GM23248 (cell line): Measurements from ENCODE around the gene COPRS. TPM values are rescaled to one million over a fixed set of nuclear protein-coding genes. Genes with fewer than 3 reads are reported as not detected.

Experiments used
- DNase-seq: peaks from one replicate; pipeline ENCODE4 v3.0.0-alpha.2; 2015
- H2AFZ ChIP-seq: fragments of 200-600 bp; sonication (generic); 2 replicates; pipeline ENCODE4 v1.6.1; 2016; ENCODE audit warnings: antibody characterized with exemption
- H3F3A ChIP-seq: fragments of 200-600 bp; sonication (generic); 2 replicates; pipeline ENCODE4 v1.6.1; 2016; ENCODE audit warnings: mild to moderate bottlenecking, antibody characterized with exemption, mixed run types; ENCODE audit not compliant: insufficient read depth
- H3K27ac ChIP-seq: fragments of 200-600 bp; sonication (generic); 2 replicates; pipeline ENCODE4 v1.5.1; 2016; ENCODE audit warnings: mild to moderate bottlenecking
- H3K27me3 ChIP-seq: fragments of 200-600 bp; sonication (generic); replicated peaks from 2 replicates; pipeline ENCODE4 v1.6.1; 2016; ENCODE audit warnings: mild to moderate bottlenecking; ENCODE audit not compliant: insufficient read depth
- H3K36me3 ChIP-seq: fragments of 200-600 bp; sonication (generic); 2 replicates; pipeline ENCODE4 v1.6.1; 2016; ENCODE audit warnings: low read depth, mild to moderate bottlenecking
- H3K4me1 ChIP-seq: fragments of 200-600 bp; sonication (generic); 2 replicates; pipeline ENCODE4 v1.6.1; 2016; ENCODE audit warnings: mild to moderate bottlenecking; ENCODE audit not compliant: insufficient read depth
- H3K4me2 ChIP-seq: fragments of 200-600 bp; sonication (generic); one replicate; pipeline ENCODE4 v1.6.1; 2016; ENCODE audit warnings: mild to moderate bottlenecking; ENCODE audit not compliant: unreplicated experiment
- H3K4me3 ChIP-seq: fragments of 200-600 bp; sonication (generic); 2 replicates; pipeline ENCODE4 v1.5.1; 2016; ENCODE audit warnings: mild to moderate bottlenecking
- H3K79me2 ChIP-seq: fragments of 200-600 bp; sonication (generic); 2 replicates; pipeline ENCODE4 v1.6.1; 2016; ENCODE audit warnings: mild to moderate bottlenecking; ENCODE audit not compliant: insufficient read depth
- H3K9ac ChIP-seq: fragments of 200-600 bp; sonication (generic); 2 replicates; pipeline ENCODE4 v1.6.1; 2016; ENCODE audit warnings: mild to moderate bottlenecking
- H3K9me2 ChIP-seq: fragments of 200-600 bp; sonication (generic); 2 replicates; pipeline ENCODE4 v1.6.1; 2016; ENCODE audit warnings: mixed run types, mild to moderate bottlenecking, moderate library complexity; ENCODE audit not compliant: insufficient read depth
- H3K9me3 ChIP-seq: fragments of 200-600 bp; sonication (generic); one replicate; pipeline ENCODE4 v1.6.1; 2017; ENCODE audit warnings: low read depth
- H4K20me1 ChIP-seq: fragments of 200-600 bp; sonication (generic); 2 replicates; pipeline ENCODE4 v1.6.0; 2016; ENCODE audit not compliant: insufficient read depth
- EZH2 ChIP-seq: fragments of 200-600 bp; sonication (generic); IDR thresholded peaks from 2 replicates; pipeline ENCODE4 v1.6.1; 2018; ENCODE audit warnings: antibody characterized with exemption, mild to moderate bottlenecking; ENCODE audit not compliant: insufficient read depth, poor library complexity, severe bottlenecking
- EZH2phosphoT487 ChIP-seq: fragments of 200-600 bp; sonication (generic); IDR thresholded peaks from 2 replicates; pipeline ENCODE4 v1.6.1; 2018; ENCODE audit warnings: antibody characterized with exemption, moderate library complexity, mild to moderate bottlenecking, low read depth; ENCODE audit not compliant: insufficient read depth
- WGBS, 2 experiments: methylation state at CpG; one replicate each; pipeline ENCODE4 v1.1.6; 2015 to 2017; ENCODE audit warnings: low lambda C conversion rate in 2 of 2, low coverage in 1 of 2; ENCODE audit errors: missing lambda C conversion rate in 2 of 2; 5-methylcytosine and 5-hydroxymethylcytosine counted together
- in situ Hi-C: fragments of 300-500 bp; cut with MboI; formaldehyde crosslinking; loops from 2 replicates; pipeline ENCODE4 v1.15.0; 2020
- polyA plus RNA-seq: library from polyadenylated mRNA; unstranded; fragments of >200 nt; fragmentation: Nextera tagmentation; extraction: Ambion mirVana; gene quantifications from 2 replicates; pipeline ENCODE4 v1.2.1, GENCODE V29; 2016
- total RNA-seq: library from RNA; depleted of rRNA; stranded (reverse); fragments of >200 nt; shearing (Covaris generic); gene quantifications from 2 replicates; pipeline ENCODE4 v1.2.3, GENCODE V29; 2014

COPRS gene
- total and polyA plus RNA-seq, 2 experiments from 2014 or later: 105 to 113 TPM

GRCh38 chr17:31880311-31880710, 21.3 kb upstream of the COPRS start:
- Histone ChIP-seq H3K4me1 (no peaks in the 10 kb centered on the region), H3K79me2 (0 out of 2 replicates have a peak, but pooled peaks cover 6% of the 10 kb centered on the region), H3K36me3 (peaks cover 69% of the 10 kb centered on the region), H3K4me3 (no peak overlapping the region), H3F3A (no peaks in the 10 kb centered on the region; the same call in 1 of the 2 replicates), H3K9ac (no peak overlapping the region), H3K4me2 (no peak overlapping the region), H2AFZ (no peak overlapping the region), H3K9me2 (no peaks in the 10 kb centered on the region), H3K27ac (no peak overlapping the region), H4K20me1 (no peaks in the 10 kb centered on the region), H3K9me3 (no peaks in the 10 kb centered on the region), H3K27me3 (no peaks in the 10 kb centered on the region)
- in situ Hi-C loops: no loop called here
- 86% methylated on average over 8 of the region's 8 CpGs for WGBS, 2 experiments
- no peak for TF ChIP-seq EZH2phosphoT487
- no peak for TF ChIP-seq EZH2
- DNase-seq: no peak

- Histone ChIP-seq H4K20me1 (no peaks in the 10 kb centered on the region), H3K27ac (no peak overlapping the region), H3K4me3 (no peak overlapping the region), H3K27me3 (no peaks in the 10 kb centered on the region), H3K4me2 (no peak overlapping the region), H3K4me1 (no peaks in the 10 kb centered on the region), H3K9me2 (no peaks in the 10 kb centered on the region), H2AFZ (no peak overlapping the region), H3K36me3 (peaks cover 69% of the 10 kb centered on the region), H3K79me2 (0 out of 2 replicates have a peak, but pooled peaks cover 6% of the 10 kb centered on the region), H3F3A (no peaks in the 10 kb centered on the region; the same call in 1 of the 2 replicates), H3K9ac (no peak overlapping the region), H3K9me3 (no peaks in the 10 kb centered on the region)
- in situ Hi-C loops: no loop called here
- TF ChIP-seq EZH2 (no peak), EZH2phosphoT487 (no peak)
- no peak for DNase-seq
These were observed 19.6 kb upstream of the COPRS start for GRCh38 chr17:31878703-31879073.

- Histone ChIP-seq H4K20me1 (no peaks in the 10 kb centered on the region), H3K4me2 (no peak overlapping the region), H3K4me3 (no peak overlapping the region), H3K4me1 (no peaks in the 10 kb centered on the region), H3K27ac (no peak overlapping the region), H3K9me2 (no peaks in the 10 kb centered on the region), H3F3A (no peaks in the 10 kb centered on the region; the same call in 1 of the 2 replicates), H3K36me3 (peaks cover 70% of the 10 kb centered on the region), H2AFZ (no peak overlapping the region), H3K9ac (no peak overlapping the region), H3K9me3 (no peaks in the 10 kb centered on the region), H3K27me3 (no peaks in the 10 kb centered on the region), H3K79me2 (0 out of 2 replicates have a peak, but pooled peaks cover 6% of the 10 kb centered on the region)
- DNase-seq: no peak
- TF ChIP-seq EZH2 (no peak), EZH2phosphoT487 (no peak)
- in situ Hi-C loops: no loop called here
- 95 to 98% methylated on average over 9 of the region's 9 CpGs for WGBS, 2 experiments
These were observed 19.1 kb upstream of the COPRS start for GRCh38 chr17:31877911-31878702.

DNA sequence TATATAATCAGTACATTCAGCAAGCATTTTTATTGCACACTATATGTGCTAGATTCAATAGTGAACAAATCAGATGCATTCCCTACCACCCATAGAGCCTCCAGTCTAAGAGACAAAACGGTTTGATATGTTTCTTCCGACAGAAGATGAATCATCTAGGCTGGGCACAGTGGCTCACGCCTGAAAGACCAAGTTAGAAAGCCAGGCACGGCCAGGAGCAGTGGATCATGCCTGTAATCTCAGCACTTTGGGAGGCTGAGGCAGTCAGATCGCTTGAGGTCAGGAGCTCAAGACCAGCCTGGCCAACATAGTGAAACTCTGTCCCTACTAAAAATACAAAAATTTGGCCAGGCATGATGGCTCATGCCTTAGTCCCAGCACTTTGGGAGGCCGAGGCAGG, 18.3 kb upstream of the COPRS start:
- no peak overlapping the region for H3K4me2 ChIP-seq
- H3K36me3 ChIP-seq: peaks cover 71% of the 10 kb centered on the region
- H2AFZ ChIP-seq: no peak overlapping the region
- no peaks in the 10 kb centered on the region for H3K4me1 ChIP-seq
- 85 to 87% methylated on average over 6 of the region's 6 CpGs for WGBS, 2 experiments
- H3K4me3 ChIP-seq: no peak overlapping the region
- TF ChIP-seq EZH2 (no peak), EZH2phosphoT487 (no peak)
- H3K9ac ChIP-seq: no peak overlapping the region
- H3K27me3 ChIP-seq: no peaks in the 10 kb centered on the region
- H3K27ac ChIP-seq: no peak overlapping the region
- H3F3A ChIP-seq: no peaks in the 10 kb centered on the region; the same call in 1 of the 2 replicates
- no peaks in the 10 kb centered on the region for H4K20me1 ChIP-seq
- no peaks in the 10 kb centered on the region for H3K9me3 ChIP-seq
- H3K9me2 ChIP-seq: no peaks in the 10 kb centered on the region
- in situ Hi-C loops: no loop called here
- DNase-seq: no peak
- H3K79me2 ChIP-seq: 0 out of 2 replicates have a peak, but pooled peaks cover 6% of the 10 kb centered on the region

GRCh38 chr17:31875081-31875480, 16.0 kb upstream of the COPRS start:
- Histone ChIP-seq H2AFZ (no peak overlapping the region), H3F3A (no peaks in the 10 kb centered on the region; the same call in 1 of the 2 replicates), H3K4me3 (no peak overlapping the region), H3K9me2 (no peaks in the 10 kb centered on the region), H3K27me3 (no peaks in the 10 kb centered on the region), H3K79me2 (0 out of 2 replicates have a peak, but pooled peaks cover 6% of the 10 kb centered on the region), H3K9ac (no peak overlapping the region), H3K4me1 (no peaks in the 10 kb centered on the region), H3K36me3 (peaks cover 80% of the 10 kb centered on the region), H4K20me1 (no peaks in the 10 kb centered on the region), H3K4me2 (no peak overlapping the region), H3K9me3 (no peaks in the 10 kb centered on the region), H3K27ac (no peak overlapping the region)
- TF ChIP-seq EZH2: no peak
- no peak for TF ChIP-seq EZH2phosphoT487
- in situ Hi-C loops: no loop called here
- 98% methylated on average over 2 of the region's 2 CpGs for WGBS, 2 experiments
- DNase-seq: no peak
